K562 (cell line): ENCODE results near the gene PHEX. TPM values are rescaled to one million over a fixed set of nuclear protein-coding genes. Genes with fewer than 3 reads are reported as not detected.

ENCODE experiments used
- ATAC-seq: fragments of 200-7000 bp; cut with Tn5 transposase; 3 replicates; pipeline ENCODE4 v1.9.1; 2020; ENCODE audit warnings: moderate library complexity
- BruUV-seq: library from RNA; stranded (reverse); fragments of 400-500 nt; replicated peaks from 2 replicates; lab custom pipeline; 2021; lab: Mats Ljungman, UMichigan
- CTCF ChIA-PET: fragments of 300-600 bp; formaldehyde crosslinking; extraction: SDS; loops from one replicate; lab custom pipeline; 2021; ENCODE audit warnings: low intra/inter-chr PET ratio; lab: Yijun Ruan, JAX
- POLR2A ChIA-PET: fragments of 300-600, 350-650 bp; sonication (Branson Sonifier 250); formaldehyde crosslinking; extraction: SDS; loops from one replicate; lab custom pipeline; 2021; ENCODE audit warnings: antibody characterized with exemption, inconsistent platforms; lab: Yijun Ruan, JAX
- DNase-seq, 4 experiments: peaks; one replicate each; pipeline versions ENCODE4 v3.0.0 to v3.0.0-alpha.2; 2011 to 2018; ENCODE audit warnings: low spot score in 3 of 4, mixed read lengths in 3 of 4; ENCODE audit errors: extremely low read depth in 1 of 4
- FAIRE-seq: peaks from 2 replicates; lab custom pipeline; 2011; peaks lifted over from hg19 to GRCh38; lab: Jason Lieb, UNC
- H2AFZ ChIP-seq: 2 replicates; pipeline ENCODE4 v1.6.0; 2011; ENCODE audit warnings: low read depth, low read length, control low read depth, inconsistent platforms
- H3K27ac ChIP-seq: fragments of 200-600 bp; 3 replicates; pipeline ENCODE4 v1.8.0; 2011; ENCODE audit warnings: low read depth, mild to moderate bottlenecking, control low read depth, inconsistent platforms, low read length, moderate library complexity, mixed read lengths; ENCODE audit errors: extremely low read depth
- H3K27me3 ChIP-seq, 2 experiments: fragments of 300-600 bp in 1 of 2; 2 replicates in 1 of 2; 3 replicates in 1 of 2; pipeline versions ENCODE4 v1.6.0 to v1.8.0; 2011; ENCODE audit warnings: inconsistent platforms in 2 of 2, low read length in 2 of 2, mild to moderate bottlenecking in 1 of 2, mixed read lengths in 1 of 2, moderate library complexity in 1 of 2; ENCODE audit not compliant: control insufficient read depth in 2 of 2, insufficient read depth in 2 of 2
- H3K36me3 ChIP-seq: fragments of 300-600 bp; 3 replicates; pipeline ENCODE4 v1.8.0; 2011; ENCODE audit warnings: mild to moderate bottlenecking, low read length, inconsistent platforms; ENCODE audit not compliant: control insufficient read depth, insufficient read depth
- H3K4me1 ChIP-seq, 2 experiments: fragments of 200-600 bp in 1 of 2; replicated peaks in 1 of 2; 2 replicates in 1 of 2; 3 replicates in 1 of 2; pipeline versions ENCODE4 v1.5.1 to v1.8.0; 2011; ENCODE audit warnings: inconsistent platforms in 2 of 2, low read length in 2 of 2, mild to moderate bottlenecking in 1 of 2, mixed read lengths in 1 of 2, moderate library complexity in 1 of 2; ENCODE audit not compliant: control insufficient read depth in 2 of 2, insufficient read depth in 2 of 2
- H3K4me2 ChIP-seq: 2 replicates; pipeline ENCODE4 v1.6.1; 2011; ENCODE audit warnings: low read length, control low read depth, inconsistent platforms, mixed read lengths; ENCODE audit not compliant: insufficient read depth
- H3K4me3 ChIP-seq: fragments of 200-600 bp; sonication (generic), shearing (Covaris generic); 2 replicates; pipeline ENCODE4 v1.5.1; 2016; ENCODE audit warnings: control low read depth, inconsistent platforms
- H3K79me2 ChIP-seq: fragments of 200-600 bp; 3 replicates; pipeline ENCODE4 v1.8.0; 2011; ENCODE audit warnings: low read length, inconsistent platforms; ENCODE audit not compliant: control insufficient read depth, insufficient read depth
- H3K9ac ChIP-seq, 2 experiments: 2 replicates each; pipeline versions ENCODE4 v1.6.0 to v1.6.1; 2011; ENCODE audit warnings: low read depth in 2 of 2, low read length in 2 of 2, control low read depth in 1 of 2, inconsistent platforms in 1 of 2, mild to moderate bottlenecking in 1 of 2, mixed read lengths in 1 of 2; ENCODE audit not compliant: insufficient read depth in 1 of 2
- H3K9me1 ChIP-seq: one replicate; pipeline ENCODE4 v1.6.0; 2011; ENCODE audit warnings: inconsistent platforms, mild to moderate bottlenecking, low read length, moderate library complexity; ENCODE audit not compliant: control insufficient read depth, insufficient read depth
- H3K9me3 ChIP-seq: replicated peaks from 2 replicates; pipeline ENCODE4 v1.5.1; 2011; ENCODE audit warnings: low read depth, low read length, inconsistent platforms; ENCODE audit not compliant: control insufficient read depth, insufficient read depth
- H4K20me1 ChIP-seq: replicated peaks from 2 replicates; pipeline ENCODE4 v1.6.1; 2011; ENCODE audit warnings: low read length, inconsistent platforms, mixed read lengths; ENCODE audit not compliant: control insufficient read depth, insufficient read depth
- CSDE1 ChIP-seq, 2 experiments: fragments of 450-650 bp; IDR thresholded peaks; 2 replicates each; pipeline ENCODE4 v1.6.1; 2016; ENCODE audit warnings: mild to moderate bottlenecking in 1 of 2
- EZH2 ChIP-seq: IDR thresholded peaks from 2 replicates; pipeline ENCODE4 v1.6.1; 2012; ENCODE audit warnings: low read depth, mild to moderate bottlenecking, inconsistent platforms, low read length, borderline replicate concordance
- LCOR ChIP-seq: sonication (generic); formaldehyde crosslinking; IDR thresholded peaks from 2 replicates; pipeline ENCODE4 v1.8.0; 2022; ENCODE audit warnings: mild to moderate bottlenecking, missing genetic modification reagents
- MCM5 ChIP-seq: fragments of 450-650 bp; IDR thresholded peaks from 2 replicates; pipeline ENCODE4 v1.6.1; 2016; ENCODE audit warnings: low read depth
- NR2C1 ChIP-seq, 2 experiments: fragments of 450-650 bp; IDR thresholded peaks; 2 replicates each; pipeline ENCODE4 v1.6.1; 2017; ENCODE audit warnings: mild to moderate bottlenecking in 2 of 2, antibody characterized with exemption in 1 of 2, inconsistent platforms in 1 of 2, missing compliant biosample characterization in 1 of 2, missing genetic modification characterization in 1 of 2
- PRPF4 ChIP-seq: fragments of 200-400 bp; formaldehyde crosslinking; IDR thresholded peaks from one replicate; pipeline ENCODE4 v1.6.1; 2017; ENCODE audit warnings: low read length, low read depth, mild to moderate bottlenecking; ENCODE audit not compliant: insufficient read depth, poor library complexity, severe bottlenecking
- ZNF12 ChIP-seq: sonication (generic); formaldehyde crosslinking; IDR thresholded peaks from 2 replicates; pipeline ENCODE4 v1.4.0; 2020; ENCODE audit warnings: mild to moderate bottlenecking, missing genetic modification reagents
- ZZZ3 ChIP-seq: fragments of 450-650 bp; IDR thresholded peaks from 2 replicates; pipeline ENCODE4 v1.6.1; 2016; ENCODE audit warnings: antibody characterized with exemption, mild to moderate bottlenecking, moderate library complexity
- WGBS: fragments of 100-300 bp; shearing (Covaris generic); methylation state at CpG from one replicate; pipeline ENCODE4 v1.1.6; 2016; ENCODE audit warnings: low coverage, mixed read lengths; ENCODE audit not compliant: insufficient coverage; ENCODE audit errors: missing lambda C conversion rate; 5-methylcytosine and 5-hydroxymethylcytosine counted together
- in situ Hi-C: fragments of 300-500 bp; cut with MboI; formaldehyde crosslinking; loops from 4 replicates; pipeline ENCODE4 v1.15.0; 2018; ENCODE audit warnings: inconsistent platforms, mixed read lengths
- intact Hi-C: fragments of 100-400 bp; cut with micrococcal nuclease; formaldehyde crosslinking; loops from 2 replicates; pipeline ENCODE4 v1.14.2; 2022
- polyA plus RNA-seq, 8 experiments: library from polyadenylated mRNA; depleted of rRNA in 4 of 8; stranded (reverse) in 5 of 8; unstranded in 3 of 8; fragments of >200 nt; fragmentation: Nextera tagmentation in 2 of 8; fragmentation: Illumina TruSeq in 1 of 8; extraction: Ambion mirVana in 2 of 8; extraction: Trizol in 1 of 8; gene quantifications; 2 replicates each; pipeline versions ENCODE4 v1.2.1 to v1.2.3, GENCODE V29; 2011 to 2014; ENCODE audit warnings: inconsistent platforms in 1 of 8, missing spikeins in 1 of 8
- total RNA-seq, 7 experiments: library from RNA; depleted of rRNA in 6 of 7; stranded (reverse); fragments of >200 nt in 6 of 7; fragmentation: Illumina TruSeq in 2 of 7; extraction: Trizol in 2 of 7; gene quantifications; 2 replicates each; pipeline versions ENCODE4 v1.2.1 to v1.2.3, GENCODE V29; 2011 to 2021; ENCODE audit warnings: low replicate concordance in 1 of 7
- TF ChIP-seq, protein P1 (sequence below): fragments of 250-450 bp; sonication (Bioruptor Pico); IDR thresholded peaks from 2 replicates; pipeline ENCODE4 v1.5.0; 2020; ENCODE audit warnings: mild to moderate bottlenecking
- TF ChIP-seq, protein P2 (sequence below): fragments of 450-650 bp; IDR thresholded peaks from 2 replicates; pipeline ENCODE4 v1.6.1; 2016; ENCODE audit warnings: borderline replicate concordance
- TF ChIP-seq, protein P3 (sequence below): IDR thresholded peaks from 3 replicates; pipeline ENCODE4 v1.6.1; 2011; ENCODE audit warnings: borderline replicate concordance, mild to moderate bottlenecking; ENCODE audit not compliant: insufficient read length, insufficient read depth
- TF ChIP-seq, protein P4 (sequence below): fragments of 200-400 bp; formaldehyde crosslinking; IDR thresholded peaks from 2 replicates; pipeline ENCODE4 v1.6.1; 2017; ENCODE audit warnings: mild to moderate bottlenecking, low read depth, low read length, moderate library complexity
- TF ChIP-seq, protein P5 (sequence below): fragments of 450-650 bp; formaldehyde crosslinking; IDR thresholded peaks from 2 replicates; pipeline ENCODE4 v1.4.0; 2020; ENCODE audit warnings: mild to moderate bottlenecking

PHEX gene
- total and polyA plus RNA-seq, 9 of the 15 experiments (the other 6 are each of a cell fraction or from before 2014, with no cell fraction given) = 0.01 to 0.11 (median 0.04) TPM; not detected in 6

DNA sequence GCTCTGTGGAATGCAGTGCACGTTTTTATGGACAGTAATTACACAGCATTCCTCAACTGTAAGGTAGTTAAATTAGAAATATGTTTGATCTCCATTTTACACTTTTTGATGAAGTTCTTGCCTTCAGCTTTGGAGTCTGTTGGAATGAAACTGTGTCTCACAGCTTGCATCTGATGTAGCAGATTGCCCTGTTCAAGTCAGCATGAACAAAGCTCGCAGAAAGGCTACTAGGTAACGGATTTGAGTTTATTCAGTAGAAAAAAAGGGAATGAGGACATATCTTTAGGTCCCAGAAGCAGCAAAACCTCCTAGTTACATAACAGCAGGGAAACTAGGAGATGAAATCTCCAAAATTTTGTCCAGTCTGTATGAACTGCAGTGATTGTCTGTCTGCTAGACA lies 216.3 kb downstream of the PHEX start (continued):
- TF ChIP-seq, protein P1, sequence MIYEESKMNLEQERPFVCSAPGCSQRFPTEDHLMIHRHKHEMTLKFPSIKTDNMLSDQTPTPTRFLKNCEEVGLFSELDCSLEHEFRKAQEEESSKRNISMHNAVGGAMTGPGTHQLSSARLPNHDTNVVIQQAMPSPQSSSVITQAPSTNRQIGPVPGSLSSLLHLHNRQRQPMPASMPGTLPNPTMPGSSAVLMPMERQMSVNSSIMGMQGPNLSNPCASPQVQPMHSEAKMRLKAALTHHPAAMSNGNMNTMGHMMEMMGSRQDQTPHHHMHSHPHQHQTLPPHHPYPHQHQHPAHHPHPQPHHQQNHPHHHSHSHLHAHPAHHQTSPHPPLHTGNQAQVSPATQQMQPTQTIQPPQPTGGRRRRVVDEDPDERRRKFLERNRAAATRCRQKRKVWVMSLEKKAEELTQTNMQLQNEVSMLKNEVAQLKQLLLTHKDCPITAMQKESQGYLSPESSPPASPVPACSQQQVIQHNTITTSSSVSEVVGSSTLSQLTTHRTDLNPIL (CRISPR knock-in tag) = no peak
- TF ChIP-seq PRPF4 = no peak

DNA sequence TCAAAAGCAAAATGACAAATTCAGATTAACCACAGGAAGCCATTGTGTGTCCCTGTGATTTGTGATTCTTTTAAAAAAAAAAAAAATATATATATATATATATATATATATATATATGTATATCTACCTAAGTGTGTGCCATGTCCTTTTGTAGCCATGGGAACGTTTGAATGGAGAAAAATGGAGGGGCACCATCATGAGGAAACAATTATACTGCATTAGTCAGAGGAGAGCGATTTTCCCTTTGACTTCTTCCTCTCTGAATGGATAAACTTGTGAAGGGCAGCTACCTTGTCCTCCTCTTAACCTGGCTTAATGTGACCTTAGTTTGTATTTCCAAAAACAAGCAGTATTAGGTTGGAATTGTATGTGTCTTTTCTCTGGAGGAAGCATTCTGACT lies 217.2 kb downstream of the PHEX start:
- Histone ChIP-seq H3K79me2 (no peaks in the 10 kb centered on the region), H2AFZ (no peak overlapping the region), H3K4me1 (no peaks in the 10 kb centered on the region), H3K9ac (no peak overlapping the region), H3K4me3 (no peak overlapping the region), H3K27ac (no peak overlapping the region), H3K4me2 (no peak overlapping the region), H4K20me1 (no peaks in the 10 kb centered on the region), H3K9me1 (no peaks in the 10 kb centered on the region), H3K9me3 (no peaks in the 10 kb centered on the region), H3K36me3 (no peaks in the 10 kb centered on the region), H3K27me3 (no peaks in the 10 kb centered on the region)
- in situ Hi-C loops = no loop called here
- FAIRE-seq (no peak), DNase-seq (no peak), ATAC-seq (no peak)
- intact Hi-C loops = no loop called here
- BruUV-seq = no TSS peak
- ChIA-PET POLR2A (no interaction called here), CTCF (no interaction called here)
- no CpG with 5 or more reads among the region's 2 CpGs for WGBS
- TF ChIP-seq, protein P2, sequence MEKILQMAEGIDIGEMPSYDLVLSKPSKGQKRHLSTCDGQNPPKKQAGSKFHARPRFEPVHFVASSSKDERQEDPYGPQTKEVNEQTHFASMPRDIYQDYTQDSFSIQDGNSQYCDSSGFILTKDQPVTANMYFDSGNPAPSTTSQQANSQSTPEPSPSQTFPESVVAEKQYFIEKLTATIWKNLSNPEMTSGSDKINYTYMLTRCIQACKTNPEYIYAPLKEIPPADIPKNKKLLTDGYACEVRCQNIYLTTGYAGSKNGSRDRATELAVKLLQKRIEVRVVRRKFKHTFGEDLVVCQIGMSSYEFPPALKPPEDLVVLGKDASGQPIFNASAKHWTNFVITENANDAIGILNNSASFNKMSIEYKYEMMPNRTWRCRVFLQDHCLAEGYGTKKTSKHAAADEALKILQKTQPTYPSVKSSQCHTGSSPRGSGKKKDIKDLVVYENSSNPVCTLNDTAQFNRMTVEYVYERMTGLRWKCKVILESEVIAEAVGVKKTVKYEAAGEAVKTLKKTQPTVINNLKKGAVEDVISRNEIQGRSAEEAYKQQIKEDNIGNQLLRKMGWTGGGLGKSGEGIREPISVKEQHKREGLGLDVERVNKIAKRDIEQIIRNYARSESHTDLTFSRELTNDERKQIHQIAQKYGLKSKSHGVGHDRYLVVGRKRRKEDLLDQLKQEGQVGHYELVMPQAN = no peak
- TF ChIP-seq EZH2 (no peak), MCM5 (no peak), LCOR (CRISPR knock-in tag) (no peak), CSDE1 (IDR thresholded peaks at IDR 0.05) (no peak), ZNF12 (CRISPR knock-in tag) (no peak), ZZZ3 (no peak), NR2C1 (IDR thresholded peaks at IDR 0.05) (no peak), NR2C1 (tag; IDR thresholded peaks at IDR 0.05) (no peak)
- TF ChIP-seq, protein P3, sequence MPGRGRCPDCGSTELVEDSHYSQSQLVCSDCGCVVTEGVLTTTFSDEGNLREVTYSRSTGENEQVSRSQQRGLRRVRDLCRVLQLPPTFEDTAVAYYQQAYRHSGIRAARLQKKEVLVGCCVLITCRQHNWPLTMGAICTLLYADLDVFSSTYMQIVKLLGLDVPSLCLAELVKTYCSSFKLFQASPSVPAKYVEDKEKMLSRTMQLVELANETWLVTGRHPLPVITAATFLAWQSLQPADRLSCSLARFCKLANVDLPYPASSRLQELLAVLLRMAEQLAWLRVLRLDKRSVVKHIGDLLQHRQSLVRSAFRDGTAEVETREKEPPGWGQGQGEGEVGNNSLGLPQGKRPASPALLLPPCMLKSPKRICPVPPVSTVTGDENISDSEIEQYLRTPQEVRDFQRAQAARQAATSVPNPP = no peak
- TF ChIP-seq, protein P4, sequence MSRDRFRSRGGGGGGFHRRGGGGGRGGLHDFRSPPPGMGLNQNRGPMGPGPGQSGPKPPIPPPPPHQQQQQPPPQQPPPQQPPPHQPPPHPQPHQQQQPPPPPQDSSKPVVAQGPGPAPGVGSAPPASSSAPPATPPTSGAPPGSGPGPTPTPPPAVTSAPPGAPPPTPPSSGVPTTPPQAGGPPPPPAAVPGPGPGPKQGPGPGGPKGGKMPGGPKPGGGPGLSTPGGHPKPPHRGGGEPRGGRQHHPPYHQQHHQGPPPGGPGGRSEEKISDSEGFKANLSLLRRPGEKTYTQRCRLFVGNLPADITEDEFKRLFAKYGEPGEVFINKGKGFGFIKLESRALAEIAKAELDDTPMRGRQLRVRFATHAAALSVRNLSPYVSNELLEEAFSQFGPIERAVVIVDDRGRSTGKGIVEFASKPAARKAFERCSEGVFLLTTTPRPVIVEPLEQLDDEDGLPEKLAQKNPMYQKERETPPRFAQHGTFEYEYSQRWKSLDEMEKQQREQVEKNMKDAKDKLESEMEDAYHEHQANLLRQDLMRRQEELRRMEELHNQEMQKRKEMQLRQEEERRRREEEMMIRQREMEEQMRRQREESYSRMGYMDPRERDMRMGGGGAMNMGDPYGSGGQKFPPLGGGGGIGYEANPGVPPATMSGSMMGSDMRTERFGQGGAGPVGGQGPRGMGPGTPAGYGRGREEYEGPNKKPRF = no peak
- TF ChIP-seq, protein P5, sequence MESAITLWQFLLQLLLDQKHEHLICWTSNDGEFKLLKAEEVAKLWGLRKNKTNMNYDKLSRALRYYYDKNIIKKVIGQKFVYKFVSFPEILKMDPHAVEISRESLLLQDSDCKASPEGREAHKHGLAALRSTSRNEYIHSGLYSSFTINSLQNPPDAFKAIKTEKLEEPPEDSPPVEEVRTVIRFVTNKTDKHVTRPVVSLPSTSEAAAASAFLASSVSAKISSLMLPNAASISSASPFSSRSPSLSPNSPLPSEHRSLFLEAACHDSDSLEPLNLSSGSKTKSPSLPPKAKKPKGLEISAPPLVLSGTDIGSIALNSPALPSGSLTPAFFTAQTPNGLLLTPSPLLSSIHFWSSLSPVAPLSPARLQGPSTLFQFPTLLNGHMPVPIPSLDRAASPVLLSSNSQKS = no peak
